Measurements from ENCODE around the gene IPO4. TPM values are rescaled to one million over a fixed set of nuclear protein-coding genes. Genes with fewer than 3 reads are reported as not detected.

IPO4 gene
- total and polyA plus RNA-seq, 9 of the 15 experiments (the other 6 are each of a cell fraction or from before 2014, with no cell fraction given): 7.3 to 122 (median 31.8) TPM

DNA sequence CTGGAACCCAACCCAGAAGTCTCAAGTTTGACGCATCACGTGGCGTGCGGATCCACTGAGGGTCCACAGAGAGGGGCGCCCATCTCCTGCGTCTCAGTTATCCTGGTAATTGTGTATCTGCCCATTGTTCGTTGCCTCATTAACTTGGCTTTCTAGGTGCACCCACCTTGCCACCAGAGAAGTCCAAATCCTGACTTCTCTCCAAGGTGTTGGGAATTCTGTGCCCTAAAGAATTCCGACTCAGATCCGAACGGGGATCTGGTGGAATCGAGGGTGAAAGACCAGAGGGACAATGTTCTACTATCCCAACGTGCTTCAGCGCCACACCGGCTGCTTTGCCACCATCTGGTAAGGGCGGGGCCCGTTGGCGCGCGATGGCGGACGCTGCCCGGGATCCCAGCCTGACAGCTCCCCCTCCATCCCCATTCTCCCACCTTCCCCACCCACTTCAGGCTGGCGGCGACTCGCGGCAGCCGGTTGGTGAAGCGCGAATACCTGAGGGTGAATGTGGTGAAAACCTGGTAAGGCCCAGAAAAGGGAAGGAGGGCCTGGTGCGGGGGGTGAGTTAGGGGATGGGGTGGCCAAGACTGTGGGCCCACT lies 16.3 kb downstream of the IPO4 start (continued):
- TF ChIP-seq, protein P1, sequence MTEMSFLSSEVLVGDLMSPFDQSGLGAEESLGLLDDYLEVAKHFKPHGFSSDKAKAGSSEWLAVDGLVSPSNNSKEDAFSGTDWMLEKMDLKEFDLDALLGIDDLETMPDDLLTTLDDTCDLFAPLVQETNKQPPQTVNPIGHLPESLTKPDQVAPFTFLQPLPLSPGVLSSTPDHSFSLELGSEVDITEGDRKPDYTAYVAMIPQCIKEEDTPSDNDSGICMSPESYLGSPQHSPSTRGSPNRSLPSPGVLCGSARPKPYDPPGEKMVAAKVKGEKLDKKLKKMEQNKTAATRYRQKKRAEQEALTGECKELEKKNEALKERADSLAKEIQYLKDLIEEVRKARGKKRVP (CRISPR knock-in tag; IDR thresholded peaks at IDR 0.05): no peak
- TF ChIP-seq C11orf30 (IDR thresholded peaks at IDR 0.05; ENCODE audit: low read depth): no peak
- TF ChIP-seq ZNF239 (CRISPR knock-in tag; IDR thresholded peaks at IDR 0.05): no peak
- no peak for TF ChIP-seq HDAC2 (IDR thresholded peaks at IDR 0.05)
- TF ChIP-seq, protein P2, sequence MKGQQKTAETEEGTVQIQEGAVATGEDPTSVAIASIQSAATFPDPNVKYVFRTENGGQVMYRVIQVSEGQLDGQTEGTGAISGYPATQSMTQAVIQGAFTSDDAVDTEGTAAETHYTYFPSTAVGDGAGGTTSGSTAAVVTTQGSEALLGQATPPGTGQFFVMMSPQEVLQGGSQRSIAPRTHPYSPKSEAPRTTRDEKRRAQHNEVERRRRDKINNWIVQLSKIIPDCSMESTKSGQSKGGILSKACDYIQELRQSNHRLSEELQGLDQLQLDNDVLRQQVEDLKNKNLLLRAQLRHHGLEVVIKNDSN (CRISPR knock-in tag; IDR thresholded peaks at IDR 0.05): no peak

DNA sequence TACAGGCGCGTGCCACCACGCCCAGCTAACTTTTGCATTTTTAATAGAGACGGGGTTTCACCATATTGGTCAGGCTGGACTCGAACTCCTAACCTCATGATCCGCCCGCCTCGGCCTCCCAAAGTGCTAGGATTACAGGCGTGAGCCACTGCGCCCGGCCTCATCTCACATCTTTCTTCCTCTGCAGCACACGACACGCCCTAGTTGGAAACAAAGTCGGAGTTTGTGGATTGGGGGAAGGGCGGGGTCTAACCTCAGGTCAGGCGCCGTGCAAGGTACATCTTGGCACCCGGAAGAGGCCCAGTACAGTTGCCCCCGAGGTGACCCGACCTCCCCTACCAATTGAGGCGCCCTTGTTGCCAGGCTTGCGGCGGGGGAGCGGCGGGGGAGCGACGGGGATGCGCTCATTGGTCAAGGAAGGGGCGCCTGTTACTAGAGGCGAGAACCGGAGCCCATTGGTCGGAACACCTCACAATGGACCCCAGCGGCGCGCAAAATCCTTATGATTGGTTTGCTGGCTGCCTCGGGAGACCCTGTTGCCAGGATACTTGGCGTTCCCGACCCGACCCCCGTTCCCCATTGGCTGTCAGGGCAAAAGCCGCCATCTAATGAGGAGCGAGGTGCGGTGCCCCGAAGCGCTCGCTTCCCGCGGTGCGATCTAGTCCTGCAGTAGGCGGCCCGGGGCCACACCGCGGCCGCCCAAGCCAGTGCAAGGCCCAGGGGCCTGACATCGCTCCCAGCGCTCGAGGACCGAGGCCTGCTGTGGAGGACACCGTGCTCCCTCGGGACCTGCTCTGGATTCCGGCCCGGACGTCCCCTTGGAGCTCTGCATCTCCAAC lies 17.0 kb downstream of the IPO4 start, which contains the start of gene REC8:
Gene REC8, plus strand, starts transcription at position 659 of the 839 bp plus-strand sequence. CDS start 473 bp downstream, outside the sequence.
- no peak for DNase-seq (ENCODE audit: extremely low read depth in 1 of 4, low spot score in 3 of 4)
- in situ Hi-C loops (cut with MboI) (no loop called here), intact Hi-C loops (cut with micrococcal nuclease) (no loop called here)
- H2AFZ ChIP-seq (ENCODE audit: low read depth, low read length): no peak within 1 kb of the TSS
- ATAC-seq: no peak
- H3K4me2 ChIP-seq (ENCODE audit: insufficient read depth, low read length): no peak within 1 kb of the TSS
- ChIA-PET CTCF (ENCODE audit: low intra/inter-chr PET ratio) (no interaction called here), POLR2A (interaction anchor here (0.5 to 1.2 kb wide), 2 partner anchors 11 to 44 kb away, joined by 3 to 4 read pairs; partner anchors contain the start of genes IRF9 and MDP1)
- BruUV-seq (replicated peaks): no TSS peak
- H3K27ac ChIP-seq (ENCODE audit: extremely low read depth, low read depth, low read length): no peak within 1 kb of the TSS
- no peaks in the 10 kb centered on the region; a peak in 3 of 5 replicates for H3K4me1 ChIP-seq (replicated peaks in 1 of 2; ENCODE audit: control insufficient read depth in 2 of 2, insufficient read depth in 2 of 2, low read length in 2 of 2)
- H4K20me1 ChIP-seq (replicated peaks; ENCODE audit: control insufficient read depth, insufficient read depth, low read length): no peaks in the 10 kb centered on the region
- no peak for FAIRE-seq
- no peaks in the 10 kb centered on the region for H3K27me3 ChIP-seq (ENCODE audit: control insufficient read depth in 2 of 2, insufficient read depth in 2 of 2, low read length in 2 of 2)
- no peak within 1 kb of the TSS for H3K4me3 ChIP-seq
- H3K9me3 ChIP-seq (replicated peaks; ENCODE audit: control insufficient read depth, insufficient read depth, low read depth, low read length): no peaks in the 10 kb centered on the region
- H3K9ac ChIP-seq (ENCODE audit: insufficient read depth in 1 of 2, low read depth in 2 of 2, low read length in 2 of 2): no peak within 1 kb of the TSS
- TF ChIP-seq ZNF77 (CRISPR knock-in tag; IDR thresholded peaks at IDR 0.05) (no peak), HIVEP1 (CRISPR knock-in tag; IDR thresholded peaks at IDR 0.05) (no peak), RBFOX2 (IDR thresholded peaks at IDR 0.05; ENCODE audit: low read depth, low read length) (0 out of 2 replicates have a peak, but pooled peaks have one; percentile 38), MXI1 (IDR thresholded peaks at IDR 0.05; ENCODE audit: low read depth, low read length) (no peak)
- TF ChIP-seq, protein P3, sequence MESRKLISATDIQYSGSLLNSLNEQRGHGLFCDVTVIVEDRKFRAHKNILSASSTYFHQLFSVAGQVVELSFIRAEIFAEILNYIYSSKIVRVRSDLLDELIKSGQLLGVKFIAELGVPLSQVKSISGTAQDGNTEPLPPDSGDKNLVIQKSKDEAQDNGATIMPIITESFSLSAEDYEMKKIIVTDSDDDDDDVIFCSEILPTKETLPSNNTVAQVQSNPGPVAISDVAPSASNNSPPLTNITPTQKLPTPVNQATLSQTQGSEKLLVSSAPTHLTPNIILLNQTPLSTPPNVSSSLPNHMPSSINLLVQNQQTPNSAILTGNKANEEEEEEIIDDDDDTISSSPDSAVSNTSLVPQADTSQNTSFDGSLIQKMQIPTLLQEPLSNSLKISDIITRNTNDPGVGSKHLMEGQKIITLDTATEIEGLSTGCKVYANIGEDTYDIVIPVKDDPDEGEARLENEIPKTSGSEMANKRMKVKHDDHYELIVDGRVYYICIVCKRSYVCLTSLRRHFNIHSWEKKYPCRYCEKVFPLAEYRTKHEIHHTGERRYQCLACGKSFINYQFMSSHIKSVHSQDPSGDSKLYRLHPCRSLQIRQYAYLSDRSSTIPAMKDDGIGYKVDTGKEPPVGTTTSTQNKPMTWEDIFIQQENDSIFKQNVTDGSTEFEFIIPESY (CRISPR knock-in tag; IDR thresholded peaks at IDR 0.05): peak; percentile 50; the same call in 1 of the 2 replicates
- 78% methylated on average over 20 of the region's 63 CpGs for WGBS (ENCODE audit: insufficient coverage, low coverage, missing lambda C conversion rate)
- no peaks in the 10 kb centered on the region for H3K9me1 ChIP-seq (ENCODE audit: control insufficient read depth, insufficient read depth, low read length)
- H3K36me3 ChIP-seq (ENCODE audit: control insufficient read depth, insufficient read depth, low read length): peaks cover 2% of the 10 kb centered on the region; the same call in 1 of the 3 replicates
- no peaks in the 10 kb centered on the region for H3K79me2 ChIP-seq (ENCODE audit: control insufficient read depth, insufficient read depth, low read length)
